Measurements from ENCODE around the gene ARHGAP42. TPM values are rescaled to one million over a fixed set of nuclear protein-coding genes. Genes with fewer than 3 reads are reported as not detected.

Gene ARHGAP42
- total RNA-seq, 1 donor from 2014 or later = 16.3 TPM

- no peaks in the 10 kb centered on the region for H3K4me1 ChIP-seq
- no peak for TF ChIP-seq CTCF (IDR thresholded peaks at IDR 0.05)
Observed at GRCh38 chr11:100667449-100667848, 19.6 kb upstream of the ARHGAP42 start.

GRCh38 chr11:100670140-100670539 lies 16.9 kb upstream of the ARHGAP42 start:
- ATAC-seq = no peak
- no peak for TF ChIP-seq CTCF (IDR thresholded peaks at IDR 0.05)
- Histone ChIP-seq H3K36me3 (no peaks in the 10 kb centered on the region), H3K4me1 (no peaks in the 10 kb centered on the region), H3K27me3 (ENCODE audit: low read depth) (no peaks in the 10 kb centered on the region), H3K9me3 (no peaks in the 10 kb centered on the region), H3K27ac (no peak overlapping the region), H3K4me3 (no peak overlapping the region)
- DNase-seq = no peak
- intact Hi-C loops (cut with DNase I) = no loop called here

More at GRCh38 chr11:100667449-100667848, 19.6 kb upstream of the ARHGAP42 start:
- Histone ChIP-seq H3K27ac (no peak overlapping the region), H3K36me3 (no peaks in the 10 kb centered on the region), H3K4me3 (no peak overlapping the region), H3K27me3 (ENCODE audit: low read depth) (no peaks in the 10 kb centered on the region), H3K9me3 (no peaks in the 10 kb centered on the region)
- ATAC-seq (no peak), DNase-seq (no peak)
- intact Hi-C loops (cut with DNase I) = no loop called here

- ATAC-seq (no peak), DNase-seq (no peak)
- Histone ChIP-seq H3K4me3 (no peak overlapping the region), H3K27me3 (ENCODE audit: low read depth) (no peaks in the 10 kb centered on the region), H3K27ac (no peak overlapping the region), H3K36me3 (no peaks in the 10 kb centered on the region), H3K9me3 (no peaks in the 10 kb centered on the region), H3K4me1 (no peaks in the 10 kb centered on the region)
- TF ChIP-seq CTCF (IDR thresholded peaks at IDR 0.05) = no peak
- intact Hi-C loops (cut with DNase I) = no loop called here
Observed at GRCh38 chr11:100671471-100671870, 15.6 kb upstream of the ARHGAP42 start.

GRCh38 chr11:100672498-100673033 lies 14.5 kb upstream of the ARHGAP42 start:
- H3K4me3 ChIP-seq = no peak overlapping the region
- no peak for DNase-seq
- H3K27me3 ChIP-seq (ENCODE audit: low read depth) = no peaks in the 10 kb centered on the region
- H3K4me1 ChIP-seq = no peaks in the 10 kb centered on the region
- no peak for TF ChIP-seq CTCF (IDR thresholded peaks at IDR 0.05)
- H3K9me3 ChIP-seq = no peaks in the 10 kb centered on the region
- H3K27ac ChIP-seq = no peak overlapping the region
- ATAC-seq = no peak
- intact Hi-C loops (cut with DNase I) = no loop called here
- no peaks in the 10 kb centered on the region for H3K36me3 ChIP-seq

GRCh38 chr11:100673063-100673462 lies 14.0 kb upstream of the ARHGAP42 start:
- ATAC-seq = no peak
- TF ChIP-seq CTCF (IDR thresholded peaks at IDR 0.05) = no peak
- Histone ChIP-seq H3K4me3 (no peak overlapping the region), H3K27me3 (ENCODE audit: low read depth) (no peaks in the 10 kb centered on the region), H3K36me3 (no peaks in the 10 kb centered on the region), H3K27ac (no peak overlapping the region), H3K4me1 (no peaks in the 10 kb centered on the region), H3K9me3 (no peaks in the 10 kb centered on the region)
- intact Hi-C loops (cut with DNase I) = no loop called here
- no peak for DNase-seq

- H3K9me3 ChIP-seq = no peaks in the 10 kb centered on the region
- ATAC-seq (no peak), DNase-seq (no peak)
- no peak for TF ChIP-seq CTCF (IDR thresholded peaks at IDR 0.05)
- intact Hi-C loops (cut with DNase I) = no loop called here
- H3K4me1 ChIP-seq = no peaks in the 10 kb centered on the region
- no peak overlapping the region for H3K4me3 ChIP-seq
- no peak overlapping the region for H3K27ac ChIP-seq
- no peaks in the 10 kb centered on the region for H3K27me3 ChIP-seq (ENCODE audit: low read depth)
- no peaks in the 10 kb centered on the region for H3K36me3 ChIP-seq
Observed at GRCh38 chr11:100674212-100674611, 12.9 kb upstream of the ARHGAP42 start.
